Body of pancreas (tissue), 4 donors: ENCODE measurements around the gene EOMES. TPM values are rescaled to one million over a fixed set of nuclear protein-coding genes. Genes with fewer than 3 reads are reported as not detected.

Experiments used
- ATAC-seq: fragments of 150-250 bp; one replicate; pipeline ENCODE4 v1.9.1; 2016
- DNase-seq, 4 donors: peaks; one replicate each; pipeline ENCODE4 v3.0.0-alpha.2; 2019
- H3K27ac ChIP-seq, 4 donors: fragments of 200-600 bp; sonication (generic); 1 replicate in 3 of 4; 2 replicates in 1 of 4; pipeline versions ENCODE4 v1.5.1 to v1.6.1; 2016 to 2019; ENCODE audit warnings: mild to moderate bottlenecking in 1 of 4, mixed read lengths in 1 of 4, moderate library complexity in 1 of 4
- H3K27me3 ChIP-seq, 2 donors: fragments of 200-600 bp; sonication (generic); one replicate each; pipeline ENCODE4 v1.6.0; 2016; ENCODE audit warnings: mild to moderate bottlenecking in 1 of 2
- H3K36me3 ChIP-seq, 2 donors: fragments of 200-600 bp; sonication (generic); replicated peaks in 1 of 2; 2 replicates each; pipeline ENCODE4 v1.5.1; 2016; ENCODE audit warnings: low read depth in 2 of 2; ENCODE audit not compliant: insufficient read depth in 1 of 2
- H3K4me1 ChIP-seq: fragments of 200-600 bp; sonication (generic); one replicate; pipeline ENCODE4 v1.6.0; 2016
- H3K4me3 ChIP-seq, 2 donors: fragments of 200-600 bp; sonication (generic); 1 replicate in 1 of 2; 2 replicates in 1 of 2; pipeline ENCODE4 v1.5.1; 2016 to 2019
- H3K9me3 ChIP-seq, 3 donors: fragments of 200-600 bp; sonication (generic); 1 replicate in 2 of 3; 2 replicates in 1 of 3; pipeline ENCODE4 v1.5.1; 2016
- CTCF ChIP-seq, 7 experiments: fragments of 450-650 bp in 4 of 7; fragments of 200-600 bp in 3 of 7; sonication (generic) in 3 of 7; IDR thresholded peaks; one replicate each; pipeline ENCODE4 v1.5.1; 2016 to 2019; ENCODE audit warnings: antibody characterized with exemption in 7 of 7
- POLR2A ChIP-seq, 3 donors: fragments of 450-650 bp; IDR thresholded peaks; one replicate each; pipeline ENCODE4 v1.6.1; 2016; ENCODE audit warnings: antibody characterized with exemption in 3 of 3, mild to moderate bottlenecking in 2 of 3
- WGBS, 2 donors: methylation state at CpG; one replicate each; pipeline ENCODE4 v1.1.5; 2017; 5-methylcytosine and 5-hydroxymethylcytosine counted together
- intact Hi-C: fragments of 100-400 bp; cut with DNase I; formaldehyde crosslinking; loops from one replicate; pipeline ENCODE4 v1.15.1; 2023
- total RNA-seq, 2 donors: library from RNA; depleted of rRNA; stranded (reverse); fragments of >200 nt; gene quantifications; one replicate each; pipeline ENCODE4 v1.1.0, GENCODE V29; 2016

Gene EOMES
- total RNA-seq, 2 donors from 2014 or later: 0.52 TPM; not detected in 1

- ATAC-seq (no peak), DNase-seq (peak in 1 of 4 donors; percentile 34)
- Histone ChIP-seq H3K4me1 (peaks cover 29% of the 10 kb centered on the region), H3K27me3 (peaks cover 0 to 16% of the 10 kb centered on the region in 2 donors), H3K36me3 (no peaks in the 10 kb centered on the region), H3K27ac (no peak overlapping the region), H3K9me3 (no peaks in the 10 kb centered on the region), H3K4me3 (no peak overlapping the region)
- intact Hi-C loops: loop anchor here (10.0 kb wide), 1 partner anchor 600 kb away; no protein-coding TSS in a partner anchor
- WGBS, 2 donors: 5 to 7% methylated on average over 9 to 52 of the region's 52 CpGs
- no peak for TF ChIP-seq CTCF (IDR thresholded peaks at IDR 0.05)
- TF ChIP-seq POLR2A (IDR thresholded peaks at IDR 0.05): no peak
Measured at GRCh38 chr3:27714692-27715453, 7.2 kb downstream of the EOMES start.

- no peak for ATAC-seq
- Histone ChIP-seq H3K4me3 (no peak overlapping the region), H3K27me3 (peaks cover 0 to 16% of the 10 kb centered on the region in 2 donors), H3K36me3 (no peaks in the 10 kb centered on the region), H3K27ac (no peak overlapping the region), H3K4me1 (peaks cover 29% of the 10 kb centered on the region), H3K9me3 (no peaks in the 10 kb centered on the region)
- TF ChIP-seq CTCF (IDR thresholded peaks at IDR 0.05): no peak
- no peak for TF ChIP-seq POLR2A (IDR thresholded peaks at IDR 0.05)
- intact Hi-C loops: loop anchor here (10.0 kb wide), 1 partner anchor 601 kb away; no protein-coding TSS in a partner anchor
- 5 to 11% methylated on average over 11 of the region's 11 CpGs for WGBS, 2 donors
- DNase-seq: no peak
Measured at GRCh38 chr3:27714146-27714526, 8.0 kb downstream of the EOMES start.

GRCh38 chr3:27713435-27714145 is 8.5 kb downstream of the EOMES start:
- 3 to 4% methylated on average over 25 of the region's 25 CpGs for WGBS, 2 donors
- TF ChIP-seq POLR2A (IDR thresholded peaks at IDR 0.05) (no peak), CTCF (IDR thresholded peaks at IDR 0.05) (no peak)
- peaks cover 0 to 16% of the 10 kb centered on the region in 2 donors for H3K27me3 ChIP-seq

GRCh38 chr3:27713078-27713423 is 9.1 kb downstream of the EOMES start:
- intact Hi-C loops: loop anchor here (10.0 kb wide), 1 partner anchor 602 kb away; no protein-coding TSS in a partner anchor
- Histone ChIP-seq H3K9me3 (no peaks in the 10 kb centered on the region), H3K36me3 (no peaks in the 10 kb centered on the region), H3K4me3 (peak overlapping the region; percentile 53 to 68), H3K27ac (no peak overlapping the region), H3K27me3 (peaks cover 0 to 16% of the 10 kb centered on the region in 2 donors), H3K4me1 (peaks cover 29% of the 10 kb centered on the region)
- DNase-seq (no peak), ATAC-seq (peak; percentile 27)
- TF ChIP-seq POLR2A (IDR thresholded peaks at IDR 0.05) (no peak), CTCF (IDR thresholded peaks at IDR 0.05) (no peak)
- 2% methylated on average over 18 of the region's 18 CpGs for WGBS, 2 donors

More at GRCh38 chr3:27713435-27714145, 8.5 kb downstream of the EOMES start:
- H3K27ac ChIP-seq: no peak overlapping the region
- no peaks in the 10 kb centered on the region for H3K9me3 ChIP-seq
- H3K36me3 ChIP-seq: no peaks in the 10 kb centered on the region
- intact Hi-C loops: loop anchor here (10.0 kb wide), 1 partner anchor 601 kb away; no protein-coding TSS in a partner anchor
- DNase-seq (no peak), ATAC-seq (no peak)
- peak overlapping the region in 1 of 2 donors; percentile 68 for H3K4me3 ChIP-seq
- peaks cover 29% of the 10 kb centered on the region for H3K4me1 ChIP-seq
